ENCODE results near the gene TFAP2B. TPM values are rescaled to one million over a fixed set of nuclear protein-coding genes. Genes with fewer than 3 reads are reported as not detected.

Gene TFAP2B
- total RNA-seq, 1 experiment from 2014 or later, result not detected

GRCh38 chr6:50846852-50847155, 28.1 kb downstream of the TFAP2B start:
- no peak for DNase-seq
- H3K27ac Mint-ChIP-seq, result no peak overlapping the region
- Histone ChIP-seq H4K91ac (ENCODE audit: insufficient read length, low read depth, low read length) (no peak overlapping the region), H2AFZ (ENCODE audit: low read length) (no peak overlapping the region), H3K4me2 (ENCODE audit: insufficient read depth, insufficient read length, low read length) (peak overlapping the region; percentile 73), H4K20me1 (ENCODE audit: control insufficient read depth, insufficient read depth, insufficient read length) (no peaks in the 10 kb centered on the region), H2BK120ac (ENCODE audit: low read depth, low read length, poor library complexity, severe bottlenecking) (no peak overlapping the region), H3K23ac (ENCODE audit: insufficient read length, low read depth, low read length) (no peak overlapping the region), H3K27me3 (ENCODE audit: insufficient read depth, low read length) (peaks cover 86% of the 10 kb centered on the region), H3K79me1 (ENCODE audit: insufficient read depth, low read depth, low read length, poor library complexity, severe bottlenecking) (no peaks in the 10 kb centered on the region), H3K14ac (ENCODE audit: insufficient read depth, low read length) (no peak overlapping the region), H3K9ac (ENCODE audit: extremely low read depth, insufficient read length, low read length) (no peak overlapping the region), H3K27ac (ENCODE audit: insufficient read length, low read depth, low read length) (no peak overlapping the region), H3K56ac (ENCODE audit: insufficient read length, low read depth, low read length) (no peak overlapping the region), H3K9me3 (ENCODE audit: control insufficient read depth, low read depth, low read length) (no peaks in the 10 kb centered on the region), H2AK5ac (ENCODE audit: insufficient read length, low read length) (no peak overlapping the region), H2BK15ac (ENCODE audit: low read depth, low read length) (no peak overlapping the region), H3T11ph (ENCODE audit: low read length) (no peak overlapping the region), H3K4me1 (ENCODE audit: insufficient read depth, low read length) (no peaks in the 10 kb centered on the region; the same call in 1 of the 2 replicates), H4K8ac (replicated peaks; ENCODE audit: insufficient read length, low read depth, low read length) (no peak overlapping the region), H3K18ac (ENCODE audit: insufficient read length, low read depth, low read length) (no peak overlapping the region), H3K79me2 (ENCODE audit: insufficient read depth, low read length) (no peaks in the 10 kb centered on the region), H2BK5ac (ENCODE audit: insufficient read length, low read length) (no peak overlapping the region), H3K23me2 (ENCODE audit: insufficient read length, low read depth, low read length, poor library complexity, severe bottlenecking) (peaks cover 19% of the 10 kb centered on the region), H4K5ac (ENCODE audit: insufficient read length, low read depth, low read length) (no peak overlapping the region), H2BK20ac (ENCODE audit: low read depth, low read length, poor library complexity, severe bottlenecking) (no peak overlapping the region), H2BK12ac (ENCODE audit: insufficient read length, low read depth, low read length) (no peak overlapping the region), H3K4ac (ENCODE audit: low read depth, low read length) (no peak overlapping the region)
- H3K4me3 Mint-ChIP-seq, result peak overlapping the region in 1 of 2 experiments; percentile 77; a peak in 3 of 5 replicates
- peaks cover 52 to 80% of the 10 kb centered on the region in 2 experiments for H3K4me1 Mint-ChIP-seq
- H3K36me3 Mint-ChIP-seq (ENCODE audit: insufficient read depth in 1 of 3, low read depth in 3 of 3), result no peaks in the 10 kb centered on the region; a peak in 1 of 7 replicates
- peaks cover 100% of the 10 kb centered on the region for H3K27me3 Mint-ChIP-seq (ENCODE audit: low read depth)
- H3K9me3 Mint-ChIP-seq, result peaks cover 0 to 6% of the 10 kb centered on the region in 2 experiments; a peak in 1 of 5 replicates
- TF ChIP-seq, protein P1, sequence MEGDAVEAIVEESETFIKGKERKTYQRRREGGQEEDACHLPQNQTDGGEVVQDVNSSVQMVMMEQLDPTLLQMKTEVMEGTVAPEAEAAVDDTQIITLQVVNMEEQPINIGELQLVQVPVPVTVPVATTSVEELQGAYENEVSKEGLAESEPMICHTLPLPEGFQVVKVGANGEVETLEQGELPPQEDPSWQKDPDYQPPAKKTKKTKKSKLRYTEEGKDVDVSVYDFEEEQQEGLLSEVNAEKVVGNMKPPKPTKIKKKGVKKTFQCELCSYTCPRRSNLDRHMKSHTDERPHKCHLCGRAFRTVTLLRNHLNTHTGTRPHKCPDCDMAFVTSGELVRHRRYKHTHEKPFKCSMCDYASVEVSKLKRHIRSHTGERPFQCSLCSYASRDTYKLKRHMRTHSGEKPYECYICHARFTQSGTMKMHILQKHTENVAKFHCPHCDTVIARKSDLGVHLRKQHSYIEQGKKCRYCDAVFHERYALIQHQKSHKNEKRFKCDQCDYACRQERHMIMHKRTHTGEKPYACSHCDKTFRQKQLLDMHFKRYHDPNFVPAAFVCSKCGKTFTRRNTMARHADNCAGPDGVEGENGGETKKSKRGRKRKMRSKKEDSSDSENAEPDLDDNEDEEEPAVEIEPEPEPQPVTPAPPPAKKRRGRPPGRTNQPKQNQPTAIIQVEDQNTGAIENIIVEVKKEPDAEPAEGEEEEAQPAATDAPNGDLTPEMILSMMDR (conservative IDR thresholded peaks at IDR 0.05), result no peak
- no CpG with 5 or more reads among the region's 8 CpGs for WGBS (ENCODE audit: extremely low coverage, insufficient read length, low lambda C conversion rate)

All from H9 (cell line).